PFSK-1 (cell line): ENCODE data around the gene FBN3.

Experiments used
- POLR2AphosphoS5 ChIP-seq: IDR thresholded peaks from 2 replicates; pipeline ENCODE4 v1.6.1; 2012; ENCODE audit warnings: low read depth, mild to moderate bottlenecking, control low read depth, low read length, moderate library complexity
- SIN3A ChIP-seq: IDR thresholded peaks from 2 replicates; pipeline ENCODE4 v1.6.1; 2012; ENCODE audit warnings: mild to moderate bottlenecking, low read length, moderate library complexity, borderline replicate concordance; ENCODE audit not compliant: insufficient read depth
- TF ChIP-seq, protein P1 (sequence below), 2 experiments: IDR thresholded peaks; 2 replicates each; pipeline versions ENCODE4 v1.6.1 to v1.8.0; 2011 to 2012; ENCODE audit warnings: low read depth in 2 of 2, low read length in 2 of 2, control low read depth in 1 of 2, inconsistent platforms in 1 of 2, mild to moderate bottlenecking in 1 of 2, moderate library complexity in 1 of 2; ENCODE audit not compliant: insufficient read depth in 1 of 2

DNA sequence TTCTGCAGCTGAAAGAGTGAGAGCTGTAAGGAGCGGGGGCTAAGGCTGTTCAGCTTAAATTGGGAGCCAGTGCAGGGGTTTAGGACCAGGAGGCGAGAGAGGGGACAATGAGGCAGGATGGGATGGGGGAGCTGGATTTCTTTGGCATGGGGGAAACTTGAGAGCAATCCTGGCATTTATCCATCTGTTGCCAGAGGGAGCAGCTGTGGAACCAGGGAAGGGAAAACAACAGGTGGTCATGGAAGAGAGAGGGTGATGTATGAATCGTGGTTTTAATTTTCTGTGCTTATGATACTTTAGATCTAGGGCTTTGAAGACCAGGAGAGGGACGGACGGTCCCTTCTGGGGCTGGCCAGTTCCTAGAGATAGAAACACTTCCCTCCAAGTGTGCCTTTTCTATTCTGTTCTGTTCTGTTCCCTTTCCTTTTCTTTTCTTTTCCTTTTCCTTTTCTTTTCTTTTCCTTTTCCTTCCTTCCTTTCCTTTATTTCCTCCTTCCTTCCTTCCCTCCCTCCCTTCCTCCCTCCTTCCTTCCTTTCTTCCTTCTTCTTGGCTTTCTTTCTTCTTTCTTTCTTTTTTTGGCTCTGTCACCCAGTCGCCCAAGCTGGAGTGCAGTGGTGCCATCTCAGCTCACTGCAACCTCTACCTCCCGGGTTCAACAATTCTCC is 112.8 kb downstream of the FBN3 start:
- TF ChIP-seq POLR2AphosphoS5 (no peak), SIN3A (no peak)
- TF ChIP-seq, protein P1, sequence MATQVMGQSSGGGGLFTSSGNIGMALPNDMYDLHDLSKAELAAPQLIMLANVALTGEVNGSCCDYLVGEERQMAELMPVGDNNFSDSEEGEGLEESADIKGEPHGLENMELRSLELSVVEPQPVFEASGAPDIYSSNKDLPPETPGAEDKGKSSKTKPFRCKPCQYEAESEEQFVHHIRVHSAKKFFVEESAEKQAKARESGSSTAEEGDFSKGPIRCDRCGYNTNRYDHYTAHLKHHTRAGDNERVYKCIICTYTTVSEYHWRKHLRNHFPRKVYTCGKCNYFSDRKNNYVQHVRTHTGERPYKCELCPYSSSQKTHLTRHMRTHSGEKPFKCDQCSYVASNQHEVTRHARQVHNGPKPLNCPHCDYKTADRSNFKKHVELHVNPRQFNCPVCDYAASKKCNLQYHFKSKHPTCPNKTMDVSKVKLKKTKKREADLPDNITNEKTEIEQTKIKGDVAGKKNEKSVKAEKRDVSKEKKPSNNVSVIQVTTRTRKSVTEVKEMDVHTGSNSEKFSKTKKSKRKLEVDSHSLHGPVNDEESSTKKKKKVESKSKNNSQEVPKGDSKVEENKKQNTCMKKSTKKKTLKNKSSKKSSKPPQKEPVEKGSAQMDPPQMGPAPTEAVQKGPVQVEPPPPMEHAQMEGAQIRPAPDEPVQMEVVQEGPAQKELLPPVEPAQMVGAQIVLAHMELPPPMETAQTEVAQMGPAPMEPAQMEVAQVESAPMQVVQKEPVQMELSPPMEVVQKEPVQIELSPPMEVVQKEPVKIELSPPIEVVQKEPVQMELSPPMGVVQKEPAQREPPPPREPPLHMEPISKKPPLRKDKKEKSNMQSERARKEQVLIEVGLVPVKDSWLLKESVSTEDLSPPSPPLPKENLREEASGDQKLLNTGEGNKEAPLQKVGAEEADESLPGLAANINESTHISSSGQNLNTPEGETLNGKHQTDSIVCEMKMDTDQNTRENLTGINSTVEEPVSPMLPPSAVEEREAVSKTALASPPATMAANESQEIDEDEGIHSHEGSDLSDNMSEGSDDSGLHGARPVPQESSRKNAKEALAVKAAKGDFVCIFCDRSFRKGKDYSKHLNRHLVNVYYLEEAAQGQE (IDR thresholded peaks at IDR 0.05; ENCODE audit: insufficient read depth in 1 of 2, low read depth in 2 of 2, low read length in 2 of 2) = no peak
